ENCODE results near the gene NRROS.

NRROS gene

GRCh38 chr3:196659901-196660351, 20.4 kb downstream of the NRROS start:
- no peak for DNase-seq (ENCODE audit: low read depth, low spot score)
- POLR2A ChIA-PET: no interaction called here
- CTCF ChIA-PET: no interaction called here
- no peak for TF ChIP-seq CTCF (IDR thresholded peaks at IDR 0.05; ENCODE audit: insufficient read depth, low read length, missing control alignments)
- no peak overlapping the region for H3K4me3 ChIP-seq (ENCODE audit: low read depth, low read length)

- no peak overlapping the region for H3K4me3 ChIP-seq (ENCODE audit: low read depth, low read length)
- ChIA-PET POLR2A (no interaction called here), CTCF (interaction anchor here (1.0 to 2.3 kb wide), 2 partner anchors 24 to 51 kb away, joined by 3 to 14 read pairs; no protein-coding TSS in a partner anchor)
- TF ChIP-seq CTCF (IDR thresholded peaks at IDR 0.05; ENCODE audit: insufficient read depth, low read length, missing control alignments): no peak
- DNase-seq (ENCODE audit: low read depth, low spot score): no peak
Observed at GRCh38 chr3:196660381-196661166, 21.1 kb downstream of the NRROS start.

- CTCF ChIA-PET: interaction anchor here (1.0 to 2.3 kb wide), 2 partner anchors 23 to 52 kb away, joined by 3 to 14 read pairs; no protein-coding TSS in a partner anchor
Observed at GRCh38 chr3:196661400-196661799, 21.9 kb downstream of the NRROS start.

GRCh38 chr3:196662033-196662432, 22.5 kb downstream of the NRROS start:
- no peak overlapping the region for H3K4me3 ChIP-seq (ENCODE audit: low read depth, low read length)
- DNase-seq (ENCODE audit: low read depth, low spot score): no peak
- POLR2A ChIA-PET: no interaction called here
- CTCF ChIA-PET: interaction anchor here (1.3 to 2.3 kb wide), 3 partner anchors 15 to 318 kb away, joined by 3 to 14 read pairs (median 4); no protein-coding TSS in a partner anchor
- TF ChIP-seq CTCF (IDR thresholded peaks at IDR 0.05; ENCODE audit: insufficient read depth, low read length, missing control alignments): no peak

More at GRCh38 chr3:196661400-196661799, 21.9 kb downstream of the NRROS start:
- DNase-seq (ENCODE audit: low read depth, low spot score): no peak
- POLR2A ChIA-PET: no interaction called here
- H3K4me3 ChIP-seq (ENCODE audit: low read depth, low read length): no peak overlapping the region
- TF ChIP-seq CTCF (IDR thresholded peaks at IDR 0.05; ENCODE audit: insufficient read depth, low read length, missing control alignments): no peak

- CTCF ChIA-PET: interaction anchor here (0.7 to 2.3 kb wide), 6 partner anchors 14 to 317 kb away, joined by 3 to 14 read pairs (median 4); no protein-coding TSS in a partner anchor
- no peak overlapping the region; the same call in 1 of the 2 replicates for H3K4me3 ChIP-seq (ENCODE audit: low read depth, low read length)
- no peak for TF ChIP-seq CTCF (IDR thresholded peaks at IDR 0.05; ENCODE audit: insufficient read depth, low read length, missing control alignments)
- DNase-seq (ENCODE audit: low read depth, low spot score): no peak
- POLR2A ChIA-PET: no interaction called here
Observed at GRCh38 chr3:196662711-196663571, 23.4 kb downstream of the NRROS start.
